Measurements from ENCODE around the gene PIK3C2G. TPM values are rescaled to one million over a fixed set of nuclear protein-coding genes. Genes with fewer than 3 reads are reported as not detected.

PIK3C2G gene
- total and polyA plus RNA-seq, 2 of the 13 experiments (the other 11 are each of a cell fraction or from before 2014, with no cell fraction given), result not detected

DNA sequence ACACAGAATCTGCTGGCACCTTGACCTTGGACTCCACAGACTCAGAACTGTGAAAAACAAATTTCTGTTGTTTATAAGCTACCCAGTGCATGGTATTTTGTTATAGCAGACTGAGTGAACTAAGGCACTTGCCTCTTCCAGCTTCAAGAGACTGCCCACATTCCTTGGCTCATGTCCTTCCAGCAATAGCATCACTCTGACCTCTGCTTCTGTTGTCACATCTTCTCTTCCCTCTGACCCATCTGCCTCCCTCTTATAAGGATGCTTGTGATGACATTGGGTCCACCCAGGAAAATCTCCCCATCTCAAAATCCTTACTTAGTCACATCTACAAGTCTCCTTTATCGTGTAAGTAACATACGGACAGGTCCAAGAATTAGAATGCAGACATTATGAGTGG is 200.4 kb downstream of the PIK3C2G start:
- Histone ChIP-seq H3K36me3 (replicated peaks in 1 of 2; ENCODE audit: control insufficient read depth in 1 of 2, insufficient read depth in 2 of 2, low read length in 2 of 2) (no peaks in the 10 kb centered on the region), H3K9ac (ENCODE audit: insufficient read depth, low read depth, low read length) (no peak overlapping the region), H3K4me1 (ENCODE audit: insufficient read depth, low read length) (no peaks in the 10 kb centered on the region), H3K79me2 (ENCODE audit: insufficient read depth, low read length) (no peaks in the 10 kb centered on the region), H3K27ac (ENCODE audit: extremely low read length, insufficient read depth, low read length) (no peak overlapping the region), H2AFZ (ENCODE audit: low read length) (no peak overlapping the region), H3K27me3 (ENCODE audit: control insufficient read depth in 1 of 2, insufficient read depth in 2 of 2, low read length in 2 of 2) (no peaks in the 10 kb centered on the region), H4K20me1 (ENCODE audit: insufficient read depth, low read length) (no peaks in the 10 kb centered on the region), H3K4me2 (ENCODE audit: low read depth, low read length) (no peak overlapping the region), H3K9me3 (ENCODE audit: low read length) (no peaks in the 10 kb centered on the region), H3K4me3 (replicated peaks in 1 of 3; ENCODE audit: insufficient read depth in 1 of 3, low read depth in 2 of 3, low read length in 3 of 3) (no peak overlapping the region)
- CTCF ChIA-PET (ENCODE audit: low intra/inter-chr PET ratio, low total read pairs), result no interaction called here
- BruUV-seq (replicated peaks), result no TSS peak
- intact Hi-C loops (cut with micrococcal nuclease; ENCODE audit: unreplicated experiment), result no loop called here
- WGBS (ENCODE audit: low lambda C conversion rate), result 39% methylated on average over 2 of the region's 2 CpGs
- TF ChIP-seq, protein P1, sequence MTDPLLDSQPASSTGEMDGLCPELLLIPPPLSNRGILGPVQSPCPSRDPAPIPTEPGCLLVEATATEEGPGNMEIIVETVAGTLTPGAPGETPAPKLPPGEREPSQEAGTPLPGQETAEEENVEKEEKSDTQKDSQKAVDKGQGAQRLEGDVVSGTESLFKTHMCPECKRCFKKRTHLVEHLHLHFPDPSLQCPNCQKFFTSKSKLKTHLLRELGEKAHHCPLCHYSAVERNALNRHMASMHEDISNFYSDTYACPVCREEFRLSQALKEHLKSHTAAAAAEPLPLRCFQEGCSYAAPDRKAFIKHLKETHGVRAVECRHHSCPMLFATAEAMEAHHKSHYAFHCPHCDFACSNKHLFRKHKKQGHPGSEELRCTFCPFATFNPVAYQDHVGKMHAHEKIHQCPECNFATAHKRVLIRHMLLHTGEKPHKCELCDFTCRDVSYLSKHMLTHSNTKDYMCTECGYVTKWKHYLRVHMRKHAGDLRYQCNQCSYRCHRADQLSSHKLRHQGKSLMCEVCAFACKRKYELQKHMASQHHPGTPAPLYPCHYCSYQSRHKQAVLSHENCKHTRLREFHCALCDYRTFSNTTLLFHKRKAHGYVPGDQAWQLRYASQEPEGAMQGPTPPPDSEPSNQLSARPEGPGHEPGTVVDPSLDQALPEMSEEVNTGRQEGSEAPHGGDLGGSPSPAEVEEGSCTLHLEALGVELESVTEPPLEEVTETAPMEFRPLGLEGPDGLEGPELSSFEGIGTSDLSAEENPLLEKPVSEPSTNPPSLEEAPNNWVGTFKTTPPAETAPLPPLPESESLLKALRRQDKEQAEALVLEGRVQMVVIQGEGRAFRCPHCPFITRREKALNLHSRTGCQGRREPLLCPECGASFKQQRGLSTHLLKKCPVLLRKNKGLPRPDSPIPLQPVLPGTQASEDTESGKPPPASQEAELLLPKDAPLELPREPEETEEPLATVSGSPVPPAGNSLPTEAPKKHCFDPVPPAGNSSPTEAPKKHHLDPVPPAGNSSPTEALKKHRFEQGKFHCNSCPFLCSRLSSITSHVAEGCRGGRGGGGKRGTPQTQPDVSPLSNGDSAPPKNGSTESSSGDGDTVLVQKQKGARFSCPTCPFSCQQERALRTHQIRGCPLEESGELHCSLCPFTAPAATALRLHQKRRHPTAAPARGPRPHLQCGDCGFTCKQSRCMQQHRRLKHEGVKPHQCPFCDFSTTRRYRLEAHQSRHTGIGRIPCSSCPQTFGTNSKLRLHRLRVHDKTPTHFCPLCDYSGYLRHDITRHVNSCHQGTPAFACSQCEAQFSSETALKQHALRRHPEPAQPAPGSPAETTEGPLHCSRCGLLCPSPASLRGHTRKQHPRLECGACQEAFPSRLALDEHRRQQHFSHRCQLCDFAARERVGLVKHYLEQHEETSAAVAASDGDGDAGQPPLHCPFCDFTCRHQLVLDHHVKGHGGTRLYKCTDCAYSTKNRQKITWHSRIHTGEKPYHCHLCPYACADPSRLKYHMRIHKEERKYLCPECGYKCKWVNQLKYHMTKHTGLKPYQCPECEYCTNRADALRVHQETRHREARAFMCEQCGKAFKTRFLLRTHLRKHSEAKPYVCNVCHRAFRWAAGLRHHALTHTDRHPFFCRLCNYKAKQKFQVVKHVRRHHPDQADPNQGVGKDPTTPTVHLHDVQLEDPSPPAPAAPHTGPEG (CRISPR knock-in tag; IDR thresholded peaks at IDR 0.05), result no peak
- TF ChIP-seq ZFP90 (CRISPR knock-in tag; IDR thresholded peaks at IDR 0.05; ENCODE audit: borderline replicate concordance) (no peak), ZNF3 (CRISPR knock-in tag; IDR thresholded peaks at IDR 0.05) (no peak)
- TF ChIP-seq, protein P2, sequence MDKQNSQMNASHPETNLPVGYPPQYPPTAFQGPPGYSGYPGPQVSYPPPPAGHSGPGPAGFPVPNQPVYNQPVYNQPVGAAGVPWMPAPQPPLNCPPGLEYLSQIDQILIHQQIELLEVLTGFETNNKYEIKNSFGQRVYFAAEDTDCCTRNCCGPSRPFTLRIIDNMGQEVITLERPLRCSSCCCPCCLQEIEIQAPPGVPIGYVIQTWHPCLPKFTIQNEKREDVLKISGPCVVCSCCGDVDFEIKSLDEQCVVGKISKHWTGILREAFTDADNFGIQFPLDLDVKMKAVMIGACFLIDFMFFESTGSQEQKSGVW (CRISPR knock-in tag; IDR thresholded peaks at IDR 0.05; ENCODE audit: borderline replicate concordance), result no peak
- FAIRE-seq (no peak), ATAC-seq (no peak), DNase-seq (ENCODE audit: low spot score) (no peak)
- in situ Hi-C loops (cut with HindIII; ENCODE audit: extremely low pct_ligation_motif_present, low pct_unique_long_range_greater_than_20kb), result no loop called here
- POLR2A ChIA-PET, result no interaction called here
